DND-41 (cell line): ENCODE measurements around the gene FGA.

Experiments used
- ATAC-seq: fragments of 200-7000 bp; cut with Tn5 transposase; 3 replicates; pipeline ENCODE4 v1.9.1; 2021; ENCODE audit warnings: low read depth; ENCODE audit not compliant: insufficient read depth
- DNase-seq: peaks from one replicate; pipeline ENCODE4 v3.0.0-alpha.2; 2020
- H2AFZ ChIP-seq: 2 replicates; pipeline ENCODE4 v1.6.0; 2012; ENCODE audit warnings: low read depth, low read length
- H3K27ac ChIP-seq: 2 replicates; pipeline ENCODE4 v1.5.1; 2012; ENCODE audit warnings: low read length, inconsistent platforms
- H3K27me3 ChIP-seq: fragments of 200-600 bp; sonication (generic); 2 replicates; pipeline ENCODE4 v1.6.0; 2012; ENCODE audit warnings: low read length, mild to moderate bottlenecking, inconsistent platforms; ENCODE audit not compliant: insufficient read depth, poor library complexity
- H3K36me3 ChIP-seq: 2 replicates; pipeline ENCODE4 v1.5.1; 2012; ENCODE audit warnings: low read length, inconsistent platforms; ENCODE audit not compliant: insufficient read depth
- H3K4me1 ChIP-seq: 2 replicates; pipeline ENCODE4 v1.5.1; 2012; ENCODE audit warnings: mild to moderate bottlenecking, low read length; ENCODE audit not compliant: insufficient read depth
- H3K4me2 ChIP-seq: 2 replicates; pipeline ENCODE4 v1.6.0; 2012; ENCODE audit warnings: mild to moderate bottlenecking, moderate library complexity, low read length, inconsistent platforms; ENCODE audit not compliant: insufficient read depth
- H3K4me3 ChIP-seq, 2 experiments: fragments of 200-600 bp in 1 of 2; shearing (Covaris generic) in 1 of 2; 2 replicates each; pipeline ENCODE4 v1.5.1; 2012 to 2016; ENCODE audit warnings: inconsistent platforms in 2 of 2, low read length in 2 of 2, mild to moderate bottlenecking in 2 of 2, low read depth in 1 of 2, moderate library complexity in 1 of 2
- H3K79me2 ChIP-seq: 2 replicates; pipeline ENCODE4 v1.6.0; 2012; ENCODE audit warnings: low read length, inconsistent platforms; ENCODE audit not compliant: insufficient read depth
- H3K9ac ChIP-seq: 2 replicates; pipeline ENCODE4 v1.6.0; 2012; ENCODE audit warnings: low read depth, mild to moderate bottlenecking, inconsistent platforms, low read length, moderate library complexity
- H3K9me3 ChIP-seq: 2 replicates; pipeline ENCODE4 v1.5.1; 2012; ENCODE audit warnings: low read length, moderate library complexity, mild to moderate bottlenecking, inconsistent platforms; ENCODE audit not compliant: insufficient read depth, severe bottlenecking
- H4K20me1 ChIP-seq: 2 replicates; pipeline ENCODE4 v1.6.0; 2012; ENCODE audit warnings: low read length; ENCODE audit not compliant: insufficient read depth
- EZH2 ChIP-seq: IDR thresholded peaks from 3 replicates; pipeline ENCODE4 v1.6.1; 2012; ENCODE audit warnings: borderline replicate concordance, low read depth, mild to moderate bottlenecking, moderate library complexity, low read length, inconsistent platforms; ENCODE audit not compliant: severe bottlenecking
- TF ChIP-seq, protein P1 (sequence below): IDR thresholded peaks from 2 replicates; pipeline ENCODE4 v1.5.1; 2012; ENCODE audit warnings: borderline replicate concordance, low read length, moderate library complexity, mild to moderate bottlenecking; ENCODE audit not compliant: poor library complexity, severe bottlenecking; ENCODE audit errors: extremely low read depth

Gene FGA

DNA sequence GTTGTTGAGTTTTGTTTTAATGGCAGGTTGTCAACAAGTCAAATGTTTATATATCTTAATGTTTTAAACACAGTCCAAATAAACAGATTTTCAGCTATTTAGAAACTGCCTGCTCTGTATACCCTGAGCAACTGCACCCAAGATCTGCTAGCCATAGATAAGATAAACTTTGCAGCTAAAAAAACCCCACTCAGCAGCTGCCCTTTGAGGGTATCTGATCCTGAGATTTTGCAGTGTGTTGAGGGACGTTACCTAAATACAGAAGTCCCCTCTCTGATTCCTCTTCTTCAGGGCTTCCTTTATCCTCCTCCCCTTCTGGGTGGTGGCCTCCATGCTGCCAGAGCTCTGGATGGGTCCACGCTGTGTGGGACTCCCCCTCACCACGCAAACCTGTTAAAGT is 32.9 kb upstream of the FGA start:
- Histone ChIP-seq H3K4me1 (no peaks in the 10 kb centered on the region), H3K36me3 (no peaks in the 10 kb centered on the region), H3K9me3 (no peaks in the 10 kb centered on the region), H4K20me1 (no peaks in the 10 kb centered on the region), H3K9ac (no peak overlapping the region), H3K4me2 (no peak overlapping the region), H3K4me3 (no peak overlapping the region), H2AFZ (no peak overlapping the region), H3K27ac (no peak overlapping the region), H3K79me2 (no peaks in the 10 kb centered on the region), H3K27me3 (peaks cover 7% of the 10 kb centered on the region)
- DNase-seq (no peak), ATAC-seq (no peak)
- TF ChIP-seq, protein P1, sequence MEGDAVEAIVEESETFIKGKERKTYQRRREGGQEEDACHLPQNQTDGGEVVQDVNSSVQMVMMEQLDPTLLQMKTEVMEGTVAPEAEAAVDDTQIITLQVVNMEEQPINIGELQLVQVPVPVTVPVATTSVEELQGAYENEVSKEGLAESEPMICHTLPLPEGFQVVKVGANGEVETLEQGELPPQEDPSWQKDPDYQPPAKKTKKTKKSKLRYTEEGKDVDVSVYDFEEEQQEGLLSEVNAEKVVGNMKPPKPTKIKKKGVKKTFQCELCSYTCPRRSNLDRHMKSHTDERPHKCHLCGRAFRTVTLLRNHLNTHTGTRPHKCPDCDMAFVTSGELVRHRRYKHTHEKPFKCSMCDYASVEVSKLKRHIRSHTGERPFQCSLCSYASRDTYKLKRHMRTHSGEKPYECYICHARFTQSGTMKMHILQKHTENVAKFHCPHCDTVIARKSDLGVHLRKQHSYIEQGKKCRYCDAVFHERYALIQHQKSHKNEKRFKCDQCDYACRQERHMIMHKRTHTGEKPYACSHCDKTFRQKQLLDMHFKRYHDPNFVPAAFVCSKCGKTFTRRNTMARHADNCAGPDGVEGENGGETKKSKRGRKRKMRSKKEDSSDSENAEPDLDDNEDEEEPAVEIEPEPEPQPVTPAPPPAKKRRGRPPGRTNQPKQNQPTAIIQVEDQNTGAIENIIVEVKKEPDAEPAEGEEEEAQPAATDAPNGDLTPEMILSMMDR: no peak
- no peak for TF ChIP-seq EZH2

DNA sequence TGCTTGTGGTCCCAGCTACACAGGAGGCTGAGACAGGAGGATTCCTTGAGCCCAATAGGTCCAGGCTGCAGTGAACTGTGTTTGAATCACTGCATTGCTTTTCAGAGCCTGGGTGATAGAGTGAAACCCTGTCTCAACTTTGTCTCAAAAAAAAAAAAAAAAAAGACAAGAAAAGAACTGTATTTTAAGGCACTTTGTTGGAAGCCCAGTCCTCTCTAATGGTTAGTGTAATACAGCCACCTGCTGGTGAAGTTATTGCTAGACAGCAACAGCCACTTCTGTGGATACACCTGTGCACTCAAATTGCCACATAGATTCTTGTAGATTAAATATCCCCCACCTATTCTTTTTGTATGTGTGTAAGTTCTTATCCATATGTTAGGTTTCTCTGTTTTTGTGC is 32.1 kb upstream of the FGA start:
- DNase-seq (peak; percentile 29), ATAC-seq (peak; percentile 80)
- Histone ChIP-seq H3K36me3 (no peaks in the 10 kb centered on the region), H3K4me1 (no peaks in the 10 kb centered on the region), H3K79me2 (no peaks in the 10 kb centered on the region), H3K4me2 (no peak overlapping the region), H3K9me3 (no peaks in the 10 kb centered on the region), H3K27ac (no peak overlapping the region), H4K20me1 (no peaks in the 10 kb centered on the region), H3K9ac (no peak overlapping the region), H3K4me3 (no peak overlapping the region), H3K27me3 (peaks cover 7% of the 10 kb centered on the region), H2AFZ (no peak overlapping the region)
- no peak for TF ChIP-seq EZH2
- TF ChIP-seq, protein P1: peak; percentile 70

DNA sequence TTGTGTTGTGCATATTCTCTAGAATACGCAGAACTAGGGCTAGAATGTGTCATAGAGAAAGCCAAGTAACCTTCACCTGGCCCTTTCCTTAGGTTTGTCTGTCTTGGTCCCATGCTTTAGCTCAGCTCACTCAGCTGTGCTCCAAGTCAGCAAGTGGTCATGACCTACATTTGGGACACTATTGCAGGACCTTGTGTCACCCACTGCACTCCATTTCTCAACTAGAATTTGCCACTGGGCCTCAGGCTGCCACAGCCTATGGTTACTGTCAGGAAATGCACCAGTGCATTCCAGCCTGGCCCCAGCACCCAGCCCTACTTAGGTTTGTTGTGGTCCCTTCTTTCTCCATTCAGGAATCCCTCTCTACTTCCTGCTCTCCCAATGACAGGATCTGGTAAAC is 29.6 kb upstream of the FGA start:
- Histone ChIP-seq H3K27ac (no peak overlapping the region), H3K36me3 (no peaks in the 10 kb centered on the region), H3K9ac (no peak overlapping the region), H3K27me3 (peaks cover 8% of the 10 kb centered on the region), H3K79me2 (no peaks in the 10 kb centered on the region), H3K4me2 (no peak overlapping the region), H3K4me3 (no peak overlapping the region), H4K20me1 (no peaks in the 10 kb centered on the region), H2AFZ (no peak overlapping the region), H3K4me1 (no peaks in the 10 kb centered on the region), H3K9me3 (no peaks in the 10 kb centered on the region)
- DNase-seq (no peak), ATAC-seq (no peak)
- TF ChIP-seq, protein P1: no peak
- TF ChIP-seq EZH2: no peak

DNA sequence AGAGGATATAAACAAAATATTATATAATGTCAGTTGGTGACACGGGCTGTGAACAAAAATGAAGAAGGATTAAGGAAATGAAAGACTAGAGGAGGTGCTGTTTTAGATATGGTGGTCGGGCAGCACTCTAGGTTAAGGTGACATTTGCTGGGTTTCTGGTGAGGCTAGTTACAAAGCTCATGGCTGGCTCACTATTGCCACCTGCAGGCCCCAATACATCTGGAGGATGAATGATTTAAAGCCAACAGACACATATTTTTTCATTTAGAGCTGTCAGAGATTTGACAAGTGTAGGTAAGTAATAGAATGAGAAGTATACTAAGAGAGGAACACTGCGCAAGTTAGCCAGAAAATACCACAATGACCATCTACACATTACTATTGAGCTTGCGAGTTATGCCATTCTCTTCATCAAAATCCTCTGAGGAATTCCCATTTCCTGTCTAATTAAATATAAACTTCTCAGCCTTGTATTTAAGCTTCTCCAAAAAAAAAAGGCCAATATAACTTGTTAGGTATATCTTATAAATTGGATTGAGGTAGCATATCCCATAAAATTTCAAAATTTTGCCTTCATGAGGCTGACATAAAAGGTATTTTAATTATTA is 28.3 kb upstream of the FGA start:
- Histone ChIP-seq H3K27ac (no peak overlapping the region), H3K4me2 (no peak overlapping the region), H3K79me2 (no peaks in the 10 kb centered on the region), H3K9me3 (no peaks in the 10 kb centered on the region), H3K9ac (no peak overlapping the region), H3K27me3 (peaks cover 8% of the 10 kb centered on the region), H3K4me1 (no peaks in the 10 kb centered on the region), H4K20me1 (no peaks in the 10 kb centered on the region), H2AFZ (no peak overlapping the region), H3K36me3 (no peaks in the 10 kb centered on the region), H3K4me3 (no peak overlapping the region)
- TF ChIP-seq, protein P1: peak; percentile 71
- TF ChIP-seq EZH2: no peak
- ATAC-seq (peak; percentile 81), DNase-seq (peak; percentile 63)
